Measurements from ENCODE around the gene SEPHS2. TPM values are rescaled to one million over a fixed set of nuclear protein-coding genes. Genes with fewer than 3 reads are reported as not detected.

Gene SEPHS2
- total and polyA plus RNA-seq, 8 donors: 28.4 to 64.0 (median 32.2) TPM

GRCh38 chr16:30413112-30413806, 32.4 kb downstream of the SEPHS2 start:
- no peaks in the 10 kb centered on the region for H3K27me3 ChIP-seq
- ATAC-seq (no peak), DNase-seq (no peak)
- peaks cover 12 to 31% of the 10 kb centered on the region in 2 donors for H3K4me1 ChIP-seq
- H3K9me3 ChIP-seq: no peaks in the 10 kb centered on the region
- H3K27ac ChIP-seq: no peak overlapping the region
- TF ChIP-seq, protein P1, sequence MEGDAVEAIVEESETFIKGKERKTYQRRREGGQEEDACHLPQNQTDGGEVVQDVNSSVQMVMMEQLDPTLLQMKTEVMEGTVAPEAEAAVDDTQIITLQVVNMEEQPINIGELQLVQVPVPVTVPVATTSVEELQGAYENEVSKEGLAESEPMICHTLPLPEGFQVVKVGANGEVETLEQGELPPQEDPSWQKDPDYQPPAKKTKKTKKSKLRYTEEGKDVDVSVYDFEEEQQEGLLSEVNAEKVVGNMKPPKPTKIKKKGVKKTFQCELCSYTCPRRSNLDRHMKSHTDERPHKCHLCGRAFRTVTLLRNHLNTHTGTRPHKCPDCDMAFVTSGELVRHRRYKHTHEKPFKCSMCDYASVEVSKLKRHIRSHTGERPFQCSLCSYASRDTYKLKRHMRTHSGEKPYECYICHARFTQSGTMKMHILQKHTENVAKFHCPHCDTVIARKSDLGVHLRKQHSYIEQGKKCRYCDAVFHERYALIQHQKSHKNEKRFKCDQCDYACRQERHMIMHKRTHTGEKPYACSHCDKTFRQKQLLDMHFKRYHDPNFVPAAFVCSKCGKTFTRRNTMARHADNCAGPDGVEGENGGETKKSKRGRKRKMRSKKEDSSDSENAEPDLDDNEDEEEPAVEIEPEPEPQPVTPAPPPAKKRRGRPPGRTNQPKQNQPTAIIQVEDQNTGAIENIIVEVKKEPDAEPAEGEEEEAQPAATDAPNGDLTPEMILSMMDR (IDR thresholded peaks at IDR 0.05): no peak
- H3K4me3 ChIP-seq: no peak overlapping the region
- intact Hi-C loops (cut with DNase I): no loop called here
- peaks cover 0 to 18% of the 10 kb centered on the region in 2 donors for H3K36me3 ChIP-seq

DNA sequence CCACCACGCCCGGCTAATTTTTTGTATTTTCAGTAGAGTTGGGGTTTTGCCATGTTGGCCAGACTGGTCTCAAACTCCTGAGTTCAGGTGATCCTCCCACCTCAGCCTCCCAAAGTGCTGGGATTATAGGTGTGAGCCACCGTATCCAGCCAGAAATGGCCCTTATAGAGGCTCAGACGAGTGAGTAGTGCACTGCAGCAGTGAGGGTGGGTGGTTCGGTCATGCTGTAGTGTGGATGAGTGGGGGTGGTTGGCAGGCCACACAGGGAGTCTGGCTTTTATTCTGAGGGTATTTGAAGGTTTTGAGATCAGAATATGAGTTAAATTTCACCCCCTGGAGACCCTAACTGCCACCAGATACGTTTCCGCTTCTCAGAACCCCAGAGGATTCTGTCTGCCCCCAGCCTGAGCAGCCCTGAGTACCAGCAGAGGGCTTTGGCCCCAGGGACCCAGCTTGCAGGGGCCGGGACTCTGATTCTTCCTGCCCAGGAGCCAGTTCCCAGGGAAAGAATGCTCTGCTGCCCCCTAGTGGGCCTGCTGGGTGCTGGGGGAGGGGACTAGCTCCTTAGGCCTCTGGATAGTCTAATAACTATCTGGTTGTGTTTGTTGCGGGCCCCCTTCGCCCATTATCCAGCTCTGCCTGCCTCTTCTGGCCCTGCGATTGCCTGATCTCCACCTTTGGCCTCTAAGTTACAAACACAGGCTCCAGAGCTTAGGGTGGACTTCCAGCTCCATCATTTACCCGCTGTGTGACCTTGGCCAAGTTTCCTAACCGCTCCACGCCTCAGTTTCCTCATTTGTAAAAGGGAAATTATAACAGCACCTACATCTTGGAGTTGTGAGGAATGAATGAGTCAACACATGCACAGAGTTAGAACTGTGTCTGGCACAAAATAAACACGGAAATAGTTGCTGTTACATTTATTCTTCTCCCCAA, 36.3 kb downstream of the SEPHS2 start:
- Histone ChIP-seq H3K27me3 (no peaks in the 10 kb centered on the region), H3K4me1 (peaks cover 15 to 31% of the 10 kb centered on the region in 2 donors), H3K9me3 (no peaks in the 10 kb centered on the region), H3K4me3 (no peak overlapping the region), H3K27ac (peak overlapping the region in 1 of 2 donors; percentile 26), H3K36me3 (peaks cover 0 to 17% of the 10 kb centered on the region in 2 donors)
- intact Hi-C loops (cut with DNase I): no loop called here
- DNase-seq (peak; percentile 80 to 96 (median 90)), ATAC-seq (peak; percentile 80)
- TF ChIP-seq, protein P1 (IDR thresholded peaks at IDR 0.05): peak; percentile 96 to 97

- H3K36me3 ChIP-seq: peaks cover 0 to 7% of the 10 kb centered on the region in 2 donors
- peak in 1 of 4 donors; percentile 21 for DNase-seq
- H3K27me3 ChIP-seq: no peaks in the 10 kb centered on the region
- H3K4me1 ChIP-seq: peaks cover 15 to 31% of the 10 kb centered on the region in 2 donors
- H3K9me3 ChIP-seq: no peaks in the 10 kb centered on the region
- intact Hi-C loops (cut with DNase I): no loop called here
- ATAC-seq: peak; percentile 12
- H3K4me3 ChIP-seq: peak overlapping the region; percentile 60 to 95
- peak overlapping the region; percentile 76 to 80 for H3K27ac ChIP-seq
- TF ChIP-seq, protein P1 (IDR thresholded peaks at IDR 0.05): no peak
Measured at GRCh38 chr16:30407804-30408534, 37.7 kb downstream of the SEPHS2 start.

- no peaks in the 10 kb centered on the region for H3K27me3 ChIP-seq
- peak; percentile 98 for ATAC-seq
- intact Hi-C loops (cut with DNase I): no loop called here
Measured at GRCh38 chr16:30407102-30407803, 38.4 kb downstream of the SEPHS2 start, which contains the start of gene ZNF771. Gene ZNF771, plus strand, starts transcription at chr16:30407606. Its CDS starts 448 bp downstream, at chr16:30408054.

More at GRCh38 chr16:30407102-30407803, 38.4 kb downstream of the SEPHS2 start, which contains the start of gene ZNF771:
- peaks cover 15 to 31% of the 10 kb centered on the region in 2 donors for H3K4me1 ChIP-seq
- H3K4me3 ChIP-seq: peak within 1 kb of the TSS; percentile 60 to 95
- H3K9me3 ChIP-seq: no peaks in the 10 kb centered on the region
- TF ChIP-seq, protein P1 (IDR thresholded peaks at IDR 0.05): no peak
- peak; percentile 91 to 97 (median 92) for DNase-seq
- H3K27ac ChIP-seq: peak within 1 kb of the TSS; percentile 76 to 80
- H3K36me3 ChIP-seq: peaks cover 0 to under 1% of the 10 kb centered on the region in 2 donors
